ENCODE results near the gene SLC30A3. TPM values are rescaled to one million over a fixed set of nuclear protein-coding genes. Genes with fewer than 3 reads are reported as not detected.

SLC30A3 gene, protein sequence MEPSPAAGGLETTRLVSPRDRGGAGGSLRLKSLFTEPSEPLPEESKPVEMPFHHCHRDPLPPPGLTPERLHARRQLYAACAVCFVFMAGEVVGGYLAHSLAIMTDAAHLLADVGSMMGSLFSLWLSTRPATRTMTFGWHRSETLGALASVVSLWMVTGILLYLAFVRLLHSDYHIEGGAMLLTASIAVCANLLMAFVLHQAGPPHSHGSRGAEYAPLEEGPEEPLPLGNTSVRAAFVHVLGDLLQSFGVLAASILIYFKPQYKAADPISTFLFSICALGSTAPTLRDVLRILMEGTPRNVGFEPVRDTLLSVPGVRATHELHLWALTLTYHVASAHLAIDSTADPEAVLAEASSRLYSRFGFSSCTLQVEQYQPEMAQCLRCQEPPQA
- not detected for polyA plus RNA-seq (2012; ENCODE audit: missing spikeins)

GRCh38 chr2:27262379-27263286 is at the start of gene SLC30A3:
SLC30A3 (minus strand) TSS chr2:27263047; CDS start chr2:27262906, 141 bp downstream.
- peak; percentile 21 for FAIRE-seq
- TF ChIP-seq POLR2A (IDR thresholded peaks at IDR 0.05; ENCODE audit: low read depth, low read length) (no peak), TAF1 (IDR thresholded peaks at IDR 0.05; ENCODE audit: borderline replicate concordance, low read depth, low read length) (no peak), POLR2AphosphoS5 (IDR thresholded peaks at IDR 0.05; ENCODE audit: low read depth, low read length) (no peak)
- peak; percentile 92 for DNase-seq (ENCODE audit: insufficient read length)

- DNase-seq (ENCODE audit: insufficient read length), result no peak
These were observed 49.3 kb upstream of the SLC30A3 start for GRCh38 chr2:27312152-27312551.

DNA sequence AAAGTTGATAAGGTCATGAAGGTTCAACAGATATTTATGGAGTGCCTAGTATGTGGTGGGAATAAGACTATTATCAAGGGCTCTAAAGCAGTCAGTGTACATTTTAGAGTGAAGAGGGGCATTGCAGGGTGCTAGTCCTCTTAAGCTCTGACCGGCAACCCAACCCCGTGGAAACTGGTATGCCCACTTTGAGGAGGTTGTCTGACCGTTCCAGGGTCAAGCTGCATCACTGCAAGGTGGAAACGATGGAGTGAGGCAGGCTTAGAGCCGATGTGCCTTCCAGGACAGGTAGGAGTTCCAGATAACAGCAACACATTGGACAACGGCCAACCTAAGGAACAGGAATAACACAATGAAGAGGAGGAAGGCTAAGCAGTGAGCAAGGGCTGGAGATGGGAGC is 46.8 kb upstream of the SLC30A3 start:
- TF ChIP-seq POLR2AphosphoS5 (IDR thresholded peaks at IDR 0.05; ENCODE audit: low read depth, low read length), result no peak
- TF ChIP-seq POLR2A (IDR thresholded peaks at IDR 0.05; ENCODE audit: low read depth, low read length), result no peak
- TF ChIP-seq TAF1 (IDR thresholded peaks at IDR 0.05; ENCODE audit: borderline replicate concordance, low read depth, low read length), result no peak
- FAIRE-seq, result no peak

More at GRCh38 chr2:27312152-27312551, 49.3 kb upstream of the SLC30A3 start:
- TF ChIP-seq POLR2A (IDR thresholded peaks at IDR 0.05; ENCODE audit: low read depth, low read length) (no peak), TAF1 (IDR thresholded peaks at IDR 0.05; ENCODE audit: borderline replicate concordance, low read depth, low read length) (no peak), POLR2AphosphoS5 (IDR thresholded peaks at IDR 0.05; ENCODE audit: low read depth, low read length) (no peak)
- no peak for FAIRE-seq

GRCh38 chr2:27308359-27308881 is 45.6 kb upstream of the SLC30A3 start, which contains the start of gene UCN:
UCN (minus strand) TSS chr2:27308445; CDS start chr2:27307895, 550 bp downstream.
- no peak for DNase-seq (ENCODE audit: insufficient read length)
- no peak for FAIRE-seq
- no peak for TF ChIP-seq TAF1 (IDR thresholded peaks at IDR 0.05; ENCODE audit: borderline replicate concordance, low read depth, low read length)
- no peak for TF ChIP-seq POLR2AphosphoS5 (IDR thresholded peaks at IDR 0.05; ENCODE audit: low read depth, low read length)
- TF ChIP-seq POLR2A (IDR thresholded peaks at IDR 0.05; ENCODE audit: low read depth, low read length), result no peak

More for the DNA sequence above, 46.8 kb upstream of the SLC30A3 start:
- DNase-seq (ENCODE audit: insufficient read length), result no peak

GRCh38 chr2:27307545-27308358 is 44.9 kb upstream of the SLC30A3 start:
- DNase-seq (ENCODE audit: insufficient read length), result no peak
- TF ChIP-seq POLR2AphosphoS5 (IDR thresholded peaks at IDR 0.05; ENCODE audit: low read depth, low read length) (no peak), POLR2A (IDR thresholded peaks at IDR 0.05; ENCODE audit: low read depth, low read length) (no peak)
- FAIRE-seq, result no peak

DNA sequence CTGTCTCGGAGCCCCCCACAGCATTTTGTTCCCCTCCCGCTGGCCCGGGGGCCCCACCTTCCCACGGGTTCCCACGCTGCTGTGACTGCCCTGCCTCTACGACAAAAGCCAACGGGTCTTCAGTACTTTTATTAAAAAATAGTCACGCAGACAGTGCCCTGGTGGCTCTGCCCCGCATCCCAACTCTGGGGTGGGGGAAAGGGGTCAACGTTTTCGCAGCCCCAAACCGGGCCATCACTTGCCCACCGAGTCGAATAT is 44.4 kb upstream of the SLC30A3 start:
- FAIRE-seq, result no peak
- DNase-seq (ENCODE audit: insufficient read length), result no peak
- TF ChIP-seq TAF1 (IDR thresholded peaks at IDR 0.05; ENCODE audit: borderline replicate concordance, low read depth, low read length) (no peak), POLR2AphosphoS5 (IDR thresholded peaks at IDR 0.05; ENCODE audit: low read depth, low read length) (no peak), POLR2A (IDR thresholded peaks at IDR 0.05; ENCODE audit: low read depth, low read length) (no peak)

DNA sequence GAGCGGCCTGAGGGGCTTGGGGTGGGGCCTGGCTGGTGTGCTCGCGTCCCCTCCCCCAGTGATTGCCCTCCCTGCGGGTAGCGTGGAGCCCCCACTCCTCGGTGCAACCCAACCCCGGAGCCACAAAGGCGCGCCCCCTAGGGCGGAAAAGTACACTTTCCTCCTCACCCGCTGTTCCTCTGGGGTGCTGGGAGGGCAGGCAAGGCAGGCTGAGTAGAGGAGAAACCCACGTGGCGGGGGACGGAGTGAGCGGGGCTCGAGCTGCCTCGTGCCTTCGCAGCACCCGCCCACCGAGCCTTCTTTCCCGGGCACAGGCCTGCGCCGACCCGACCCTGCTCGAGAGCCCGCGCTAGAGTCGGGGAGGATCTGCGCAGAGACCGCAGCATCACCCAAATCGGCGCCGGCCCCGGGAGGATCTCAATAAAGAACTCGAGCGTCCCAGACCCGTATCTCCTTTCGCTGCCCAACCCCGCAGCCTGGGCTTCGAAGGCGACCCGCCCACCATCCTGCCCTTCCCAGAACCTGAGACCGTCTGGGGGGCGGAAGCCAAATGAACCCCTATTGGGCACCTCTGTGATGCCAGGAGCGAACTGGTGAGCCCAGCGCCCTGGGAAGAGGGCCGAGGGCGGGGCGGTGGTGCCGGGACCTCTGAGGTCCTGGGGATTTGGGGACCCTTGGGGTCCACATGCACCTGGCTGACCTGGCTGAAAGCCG is 43.9 kb upstream of the SLC30A3 start:
- DNase-seq (ENCODE audit: insufficient read length), result no peak
- TF ChIP-seq POLR2AphosphoS5 (IDR thresholded peaks at IDR 0.05; ENCODE audit: low read depth, low read length) (no peak), TAF1 (IDR thresholded peaks at IDR 0.05; ENCODE audit: borderline replicate concordance, low read depth, low read length) (no peak), POLR2A (IDR thresholded peaks at IDR 0.05; ENCODE audit: low read depth, low read length) (no peak)
- no peak for FAIRE-seq

DNA sequence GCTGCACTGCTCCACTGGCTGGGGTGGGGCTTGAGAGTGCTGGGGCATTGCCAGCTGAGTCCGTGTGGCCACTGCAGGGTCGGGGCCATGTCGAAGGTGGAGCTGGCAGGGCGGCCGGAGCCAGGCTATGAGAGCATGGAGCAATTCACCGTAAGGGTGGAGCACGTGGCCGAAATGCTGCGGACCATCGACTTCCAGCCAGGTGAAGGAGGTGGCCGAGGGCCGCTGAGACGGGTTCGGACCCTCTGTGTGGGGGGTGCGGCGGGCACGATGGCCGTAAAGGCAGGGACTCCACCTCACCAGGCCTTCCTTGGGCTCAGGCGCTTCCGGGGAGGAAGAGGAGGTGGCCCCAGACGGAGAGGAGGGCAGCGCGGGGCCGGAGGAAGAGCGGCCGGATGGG is 43.3 kb upstream of the SLC30A3 start:
- TF ChIP-seq POLR2AphosphoS5 (IDR thresholded peaks at IDR 0.05; ENCODE audit: low read depth, low read length) (no peak), POLR2A (IDR thresholded peaks at IDR 0.05; ENCODE audit: low read depth, low read length) (no peak), TAF1 (IDR thresholded peaks at IDR 0.05; ENCODE audit: borderline replicate concordance, low read depth, low read length) (no peak)
- FAIRE-seq, result no peak
- no peak for DNase-seq (ENCODE audit: insufficient read length)

DNA sequence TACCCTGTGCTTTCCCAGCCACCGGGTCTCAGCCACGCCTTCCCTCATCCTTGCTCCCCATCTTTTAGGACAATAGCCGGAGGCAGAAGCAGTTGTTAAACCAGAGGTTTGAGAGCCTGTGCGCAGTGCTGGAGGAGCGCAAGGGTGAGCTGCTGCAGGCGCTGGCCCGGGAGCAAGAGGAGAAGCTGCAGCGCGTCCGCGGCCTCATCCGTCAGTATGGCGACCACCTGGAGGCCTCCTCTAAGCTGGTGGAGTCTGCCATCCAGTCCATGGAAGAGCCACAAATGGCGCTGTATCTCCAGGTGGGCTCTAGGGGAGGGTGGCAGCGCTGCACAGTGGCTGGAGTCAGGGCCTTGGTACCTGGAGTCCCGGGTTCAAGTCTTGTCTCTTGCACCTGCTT is 42.7 kb upstream of the SLC30A3 start:
- TF ChIP-seq POLR2A (IDR thresholded peaks at IDR 0.05; ENCODE audit: low read depth, low read length), result no peak
- TF ChIP-seq POLR2AphosphoS5 (IDR thresholded peaks at IDR 0.05; ENCODE audit: low read depth, low read length), result no peak
- no peak for TF ChIP-seq TAF1 (IDR thresholded peaks at IDR 0.05; ENCODE audit: borderline replicate concordance, low read depth, low read length)
- FAIRE-seq (no peak), DNase-seq (ENCODE audit: insufficient read length) (no peak)

GRCh38 chr2:27304488-27305240 is 41.8 kb upstream of the SLC30A3 start:
- no peak for FAIRE-seq
- TF ChIP-seq POLR2A (IDR thresholded peaks at IDR 0.05; ENCODE audit: low read depth, low read length), result no peak
- no peak for TF ChIP-seq POLR2AphosphoS5 (IDR thresholded peaks at IDR 0.05; ENCODE audit: low read depth, low read length)
- TF ChIP-seq TAF1 (IDR thresholded peaks at IDR 0.05; ENCODE audit: borderline replicate concordance, low read depth, low read length), result no peak
- DNase-seq (ENCODE audit: insufficient read length), result no peak

Data from GM12892 (cell line).